ENCODE data around the gene NES. TPM values are rescaled to one million over a fixed set of nuclear protein-coding genes. Genes with fewer than 3 reads are reported as not detected.

The NES gene
- total and polyA plus RNA-seq, 5 donors from 2014 or later: 0.10 TPM; not detected in 4

GRCh38 chr1:156691665-156692440 lies 14.6 kb upstream of the NES start:
- peaks cover 71% of the 10 kb centered on the region for H3K27me3 Mint-ChIP-seq
- H3K9me3 Mint-ChIP-seq: no peaks in the 10 kb centered on the region
- DNase-seq (no peak), ATAC-seq (ENCODE audit: low read depth in 2 of 2) (no peak)
- H3K36me3 ChIP-seq (ENCODE audit: control insufficient read depth, insufficient read depth, low read length): no peaks in the 10 kb centered on the region
- H3K27me3 ChIP-seq (ENCODE audit: control insufficient read depth, insufficient read depth, low read length): peaks cover 7% of the 10 kb centered on the region
- H3K9me3 ChIP-seq (ENCODE audit: control insufficient read depth in 2 of 2, low read length in 2 of 2): no peaks in the 10 kb centered on the region
- H3K4me3 ChIP-seq (ENCODE audit: low read depth, low read length): no peak overlapping the region
- no peak overlapping the region for H3K27ac Mint-ChIP-seq
- H3K4me1 ChIP-seq (ENCODE audit: control insufficient read depth, insufficient read depth, low read length, poor library complexity, severe bottlenecking): peaks cover 16% of the 10 kb centered on the region
- H3K27ac ChIP-seq (ENCODE audit: insufficient read depth, low read length, poor library complexity, severe bottlenecking): no peak overlapping the region
- no peaks in the 10 kb centered on the region for H3K36me3 Mint-ChIP-seq
- no peak overlapping the region for H3K4me3 Mint-ChIP-seq
- peaks cover 0 to 28% (median 13%) of the 10 kb centered on the region in 4 donors for H3K4me1 Mint-ChIP-seq

- Mint-ChIP-seq H3K27me3 (peaks cover 67% of the 10 kb centered on the region), H3K4me1 (peaks cover 0 to 28% (median 13%) of the 10 kb centered on the region in 4 donors), H3K36me3 (no peaks in the 10 kb centered on the region), H3K9me3 (no peaks in the 10 kb centered on the region), H3K27ac (no peak overlapping the region), H3K4me3 (no peak overlapping the region)
- Histone ChIP-seq H3K36me3 (ENCODE audit: control insufficient read depth, insufficient read depth, low read length) (no peaks in the 10 kb centered on the region), H3K27ac (ENCODE audit: insufficient read depth, low read length, poor library complexity, severe bottlenecking) (no peak overlapping the region), H3K27me3 (ENCODE audit: control insufficient read depth, insufficient read depth, low read length) (peaks cover 7% of the 10 kb centered on the region), H3K4me1 (ENCODE audit: control insufficient read depth, insufficient read depth, low read length, poor library complexity, severe bottlenecking) (peaks cover 16% of the 10 kb centered on the region), H3K4me3 (ENCODE audit: low read depth, low read length) (no peak overlapping the region), H3K9me3 (ENCODE audit: control insufficient read depth in 2 of 2, low read length in 2 of 2) (no peaks in the 10 kb centered on the region)
- ATAC-seq (ENCODE audit: low read depth in 2 of 2) (no peak), DNase-seq (no peak)
Measured at GRCh38 chr1:156691191-156691590, 14.0 kb upstream of the NES start.

DNA sequence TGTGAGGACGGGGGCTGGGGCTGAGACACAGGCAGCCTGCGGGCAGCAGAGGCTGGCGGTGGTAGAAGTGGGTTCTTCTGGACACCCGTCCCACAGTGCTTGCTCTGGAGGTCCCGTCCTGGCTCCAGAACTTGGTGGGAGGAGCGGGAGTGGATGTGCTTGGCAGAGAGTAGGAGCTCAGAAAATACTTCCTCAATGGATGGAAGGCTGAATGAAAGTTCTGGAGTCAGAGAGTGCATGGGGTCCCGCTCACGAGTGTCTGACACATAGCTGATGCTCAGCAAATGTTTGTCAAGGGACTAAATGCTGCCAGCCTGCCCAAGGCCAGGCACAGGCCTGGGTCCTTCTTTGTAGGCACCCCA lies 13.4 kb upstream of the NES start:
- H3K4me3 ChIP-seq (ENCODE audit: low read depth, low read length): no peak overlapping the region
- no peaks in the 10 kb centered on the region for H3K36me3 ChIP-seq (ENCODE audit: control insufficient read depth, insufficient read depth, low read length)
- Mint-ChIP-seq H3K36me3 (no peaks in the 10 kb centered on the region), H3K27ac (no peak overlapping the region), H3K4me3 (no peak overlapping the region), H3K4me1 (peaks cover 0 to 28% (median 13%) of the 10 kb centered on the region in 4 donors), H3K27me3 (peaks cover 70% of the 10 kb centered on the region), H3K9me3 (no peaks in the 10 kb centered on the region)
- DNase-seq (no peak), ATAC-seq (ENCODE audit: low read depth in 2 of 2) (no peak)
- H3K27me3 ChIP-seq (ENCODE audit: control insufficient read depth, insufficient read depth, low read length): peaks cover 7% of the 10 kb centered on the region
- no peaks in the 10 kb centered on the region for H3K9me3 ChIP-seq (ENCODE audit: control insufficient read depth in 2 of 2, low read length in 2 of 2)
- H3K27ac ChIP-seq (ENCODE audit: insufficient read depth, low read length, poor library complexity, severe bottlenecking): no peak overlapping the region
- peaks cover 16% of the 10 kb centered on the region for H3K4me1 ChIP-seq (ENCODE audit: control insufficient read depth, insufficient read depth, low read length, poor library complexity, severe bottlenecking)

- H3K9me3 ChIP-seq (ENCODE audit: control insufficient read depth in 2 of 2, low read length in 2 of 2): no peaks in the 10 kb centered on the region
- Mint-ChIP-seq H3K36me3 (no peaks in the 10 kb centered on the region), H3K9me3 (no peaks in the 10 kb centered on the region), H3K4me3 (no peak overlapping the region), H3K27me3 (peaks cover 73% of the 10 kb centered on the region), H3K27ac (no peak overlapping the region), H3K4me1 (peaks cover 0 to 28% (median 13%) of the 10 kb centered on the region in 4 donors)
- ATAC-seq (ENCODE audit: low read depth in 2 of 2) (no peak), DNase-seq (no peak)
- no peak overlapping the region for H3K27ac ChIP-seq (ENCODE audit: insufficient read depth, low read length, poor library complexity, severe bottlenecking)
- H3K4me1 ChIP-seq (ENCODE audit: control insufficient read depth, insufficient read depth, low read length, poor library complexity, severe bottlenecking): peaks cover 16% of the 10 kb centered on the region
- H3K36me3 ChIP-seq (ENCODE audit: control insufficient read depth, insufficient read depth, low read length): no peaks in the 10 kb centered on the region
- no peak overlapping the region for H3K4me3 ChIP-seq (ENCODE audit: low read depth, low read length)
- H3K27me3 ChIP-seq (ENCODE audit: control insufficient read depth, insufficient read depth, low read length): peaks cover 7% of the 10 kb centered on the region
Measured at GRCh38 chr1:156689953-156690674, 12.9 kb upstream of the NES start.

- peaks cover 0 to 31% (median 10%) of the 10 kb centered on the region in 4 donors for H3K4me1 Mint-ChIP-seq
- H3K27me3 ChIP-seq (ENCODE audit: control insufficient read depth, insufficient read depth, low read length): peaks cover 7% of the 10 kb centered on the region
- DNase-seq (peak; percentile 65 to 78 (median 76)), ATAC-seq (ENCODE audit: low read depth in 2 of 2) (peak; percentile 91 to 92)
- no peaks in the 10 kb centered on the region for H3K36me3 ChIP-seq (ENCODE audit: control insufficient read depth, insufficient read depth, low read length)
- no peaks in the 10 kb centered on the region for H3K9me3 Mint-ChIP-seq
- no peak overlapping the region for H3K27ac Mint-ChIP-seq
- no peak overlapping the region for H3K4me3 ChIP-seq (ENCODE audit: low read depth, low read length)
- no peak overlapping the region for H3K27ac ChIP-seq (ENCODE audit: insufficient read depth, low read length, poor library complexity, severe bottlenecking)
- peaks cover 67% of the 10 kb centered on the region for H3K27me3 Mint-ChIP-seq
- peak overlapping the region in 1 of 4 donors; percentile 67 for H3K4me3 Mint-ChIP-seq
- no peaks in the 10 kb centered on the region for H3K9me3 ChIP-seq (ENCODE audit: control insufficient read depth in 2 of 2, low read length in 2 of 2)
- no peaks in the 10 kb centered on the region for H3K36me3 Mint-ChIP-seq
- H3K4me1 ChIP-seq (ENCODE audit: control insufficient read depth, insufficient read depth, low read length, poor library complexity, severe bottlenecking): peaks cover 16% of the 10 kb centered on the region
Measured at GRCh38 chr1:156689035-156689952, 12.1 kb upstream of the NES start.

- Histone ChIP-seq H3K4me3 (ENCODE audit: low read depth, low read length) (no peak overlapping the region), H3K4me1 (ENCODE audit: control insufficient read depth, insufficient read depth, low read length, poor library complexity, severe bottlenecking) (peaks cover 2% of the 10 kb centered on the region), H3K27ac (ENCODE audit: insufficient read depth, low read length, poor library complexity, severe bottlenecking) (no peak overlapping the region), H3K9me3 (ENCODE audit: control insufficient read depth in 2 of 2, low read length in 2 of 2) (no peaks in the 10 kb centered on the region), H3K36me3 (ENCODE audit: control insufficient read depth, insufficient read depth, low read length) (no peaks in the 10 kb centered on the region), H3K27me3 (ENCODE audit: control insufficient read depth, insufficient read depth, low read length) (peaks cover 19% of the 10 kb centered on the region)
- Mint-ChIP-seq H3K27me3 (peaks cover 70% of the 10 kb centered on the region), H3K4me1 (peaks cover 0 to 15% (median 6%) of the 10 kb centered on the region in 4 donors), H3K4me3 (no peak overlapping the region), H3K9me3 (no peaks in the 10 kb centered on the region), H3K36me3 (no peaks in the 10 kb centered on the region), H3K27ac (no peak overlapping the region)
- DNase-seq (peak in 1 of 3 donors; percentile 54), ATAC-seq (ENCODE audit: low read depth in 2 of 2) (peak; percentile 57 to 68)
Measured at GRCh38 chr1:156684227-156684782, 7.1 kb upstream of the NES start.

GRCh38 chr1:156682166-156682890 lies 5.1 kb upstream of the NES start:
- H3K27ac ChIP-seq (ENCODE audit: insufficient read depth, low read length, poor library complexity, severe bottlenecking): no peak overlapping the region
- H3K27me3 Mint-ChIP-seq: peaks cover 78% of the 10 kb centered on the region

More at GRCh38 chr1:156682166-156682890, 5.1 kb upstream of the NES start:
- ATAC-seq (ENCODE audit: low read depth in 2 of 2): no peak
- Histone ChIP-seq H3K9me3 (ENCODE audit: control insufficient read depth in 2 of 2, low read length in 2 of 2) (no peaks in the 10 kb centered on the region), H3K4me3 (ENCODE audit: low read depth, low read length) (no peak overlapping the region), H3K27me3 (ENCODE audit: control insufficient read depth, insufficient read depth, low read length) (peaks cover 33% of the 10 kb centered on the region), H3K36me3 (ENCODE audit: control insufficient read depth, insufficient read depth, low read length) (no peaks in the 10 kb centered on the region), H3K4me1 (ENCODE audit: control insufficient read depth, insufficient read depth, low read length, poor library complexity, severe bottlenecking) (peaks cover 8% of the 10 kb centered on the region)
- DNase-seq: no peak
- Mint-ChIP-seq H3K4me1 (peaks cover 4 to 26% (median 13%) of the 10 kb centered on the region in 4 donors), H3K4me3 (no peak overlapping the region), H3K27ac (no peak overlapping the region), H3K36me3 (no peaks in the 10 kb centered on the region), H3K9me3 (no peaks in the 10 kb centered on the region)
